ENCODE data around the gene CCZ1B.
"Not testable (repeated sequence)": the region's sequence is repeated elsewhere in the genome, so short reads cannot be mapped to it uniquely, and the experiment has no call there.

GRCh38 chr7:6835521-6835920, 9.4 kb upstream of the CCZ1B start:
- TF ChIP-seq CTCF (IDR thresholded peaks at IDR 0.05 in 2 of 3, conservative IDR thresholded peaks at IDR 0.05 in 1 of 3; ENCODE audit: borderline replicate concordance in 1 of 3, insufficient read depth in 1 of 3, low read depth in 2 of 3, low read length in 2 of 3); EZH2 (IDR thresholded peaks at IDR 0.05); SP1 (IDR thresholded peaks at IDR 0.05; ENCODE audit: low read depth); ZNF274 (IDR thresholded peaks at IDR 0.05; ENCODE audit: low read depth, low read length); YY1 (IDR thresholded peaks at IDR 0.05; ENCODE audit: extremely low read depth, insufficient replicate concordance, low read depth, low read length); SIN3A (IDR thresholded peaks at IDR 0.05; ENCODE audit: low read depth); POLR2A (IDR thresholded peaks at IDR 0.05; ENCODE audit: borderline replicate concordance, extremely low read depth, insufficient read depth, insufficient read length); REST (IDR thresholded peaks at IDR 0.05; ENCODE audit: low read depth); ATF3 (IDR thresholded peaks at IDR 0.05); RAD21 (IDR thresholded peaks at IDR 0.05; ENCODE audit: low read depth); SRF (IDR thresholded peaks at IDR 0.05; ENCODE audit: low read depth): not testable (repeated sequence)
